Left hindlimb (tissue), 1 donor: ENCODE measurements around the gene NCOA7.
"Not testable (repeated sequence)": the region's sequence is repeated elsewhere in the genome, so short reads cannot be mapped to it uniquely, and the experiment has no call there.

ENCODE experiments used
- DNase-seq: peaks from one replicate; pipeline ENCODE4 v3.0.0-alpha.2; 2018

Gene NCOA7

GRCh38 chr6:125953502-125953875 lies 162.7 kb downstream of the NCOA7 start:
- DNase-seq: no peak

DNA sequence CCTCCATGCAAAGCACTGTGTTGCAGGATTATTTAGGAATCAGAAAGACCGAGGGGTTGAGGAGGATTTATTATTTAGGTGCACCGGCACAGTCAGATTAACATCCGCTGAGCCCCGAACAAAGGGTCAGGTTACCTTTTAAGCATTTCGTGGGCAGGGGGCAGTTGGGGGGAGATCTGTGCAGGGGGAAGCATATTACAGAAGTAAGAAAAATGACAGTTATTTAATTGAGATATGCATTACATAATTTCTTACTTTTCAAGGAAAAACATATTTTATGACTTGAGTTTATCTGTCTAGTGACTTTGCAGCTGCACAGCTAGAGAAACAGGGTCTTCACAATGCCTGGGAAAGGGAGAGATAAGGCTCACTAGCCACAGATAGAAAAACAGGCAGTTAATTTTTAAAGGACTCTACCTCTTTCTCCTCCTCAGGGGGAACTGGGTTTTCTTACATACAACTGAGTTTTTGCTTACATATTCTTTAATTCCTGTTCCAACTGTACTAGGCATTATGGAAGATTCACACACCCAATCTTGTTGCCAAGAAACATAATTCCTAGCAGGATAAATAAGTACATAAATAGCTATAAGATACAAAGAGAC lies 164.1 kb downstream of the NCOA7 start:
- DNase-seq: no peak

DNA sequence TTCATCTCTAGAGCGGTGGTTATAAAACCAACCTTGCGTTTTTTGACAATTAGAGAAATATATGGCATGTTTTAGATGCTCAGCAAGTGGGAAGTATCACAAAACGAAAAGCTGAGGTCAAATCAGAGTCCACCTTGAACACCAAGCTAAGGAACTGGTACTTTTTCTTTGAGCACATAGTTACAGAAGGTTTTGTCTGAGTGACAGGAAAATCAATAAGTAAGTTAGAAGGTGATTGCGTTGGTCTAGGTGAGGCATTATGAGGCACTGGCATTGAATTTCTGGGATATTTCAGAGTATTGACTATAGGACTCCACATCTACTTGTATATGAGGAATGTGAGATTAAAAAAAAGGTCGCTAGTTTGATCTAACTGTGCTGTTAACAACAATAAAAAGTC lies 165.2 kb downstream of the NCOA7 start:
- no peak for DNase-seq

DNA sequence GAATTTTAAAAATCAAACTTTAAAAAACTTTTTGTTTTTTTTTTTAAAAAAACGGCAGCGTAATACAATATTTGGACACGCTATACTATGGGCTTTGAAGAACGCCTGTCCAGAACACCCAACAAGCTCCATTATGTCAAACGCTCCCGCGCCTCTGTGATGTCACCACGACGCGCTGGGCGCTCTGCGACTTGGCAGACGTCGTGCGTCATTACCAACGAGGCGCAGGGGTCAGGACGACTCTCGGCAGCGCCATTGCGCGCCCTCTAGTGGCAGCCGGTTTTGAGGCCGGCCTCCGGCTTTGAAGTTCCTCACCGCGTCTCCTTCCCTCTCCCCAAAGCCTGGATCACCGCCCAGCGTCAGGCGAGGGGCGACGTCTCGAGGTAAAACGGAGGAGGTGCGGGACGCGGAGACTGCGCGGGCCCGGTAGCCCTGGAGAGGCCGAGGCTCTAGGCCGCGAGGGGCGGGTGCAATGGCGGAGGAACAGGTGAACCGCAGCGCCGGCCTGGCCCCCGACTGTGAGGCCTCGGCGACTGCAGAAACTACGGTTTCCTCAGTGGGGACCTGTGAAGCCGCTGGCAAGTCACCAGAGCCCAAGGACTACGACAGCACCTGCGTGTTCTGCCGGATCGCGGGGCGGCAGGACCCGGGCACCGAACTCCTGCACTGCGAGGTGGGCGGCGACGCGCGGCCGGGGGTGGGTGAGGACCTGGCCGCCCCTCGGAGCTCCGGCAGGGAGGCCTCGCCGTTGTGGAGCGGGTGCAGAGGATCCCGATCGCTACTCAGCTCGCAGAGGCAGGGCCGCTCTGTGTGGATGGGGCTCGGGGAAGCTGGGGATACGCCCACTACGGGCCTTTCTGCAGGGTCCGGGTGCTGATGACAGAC lies 166.0 kb downstream of the NCOA7 start, which contains the start of gene HINT3:
Gene HINT3 (plus strand): TSS at position 265 of the 885 bp plus-strand sequence. CDS start 208 bp downstream, at position 473.
- DNase-seq: peak; percentile 96

GRCh38 chr6:125957391-125957693 lies 166.6 kb downstream of the NCOA7 start:
- DNase-seq: no peak

- no peak for DNase-seq
Observed at GRCh38 chr6:125957845-125958244, 167.1 kb downstream of the NCOA7 start.

- no peak for DNase-seq
Observed at GRCh38 chr6:125959041-125959440, 168.3 kb downstream of the NCOA7 start.

DNA sequence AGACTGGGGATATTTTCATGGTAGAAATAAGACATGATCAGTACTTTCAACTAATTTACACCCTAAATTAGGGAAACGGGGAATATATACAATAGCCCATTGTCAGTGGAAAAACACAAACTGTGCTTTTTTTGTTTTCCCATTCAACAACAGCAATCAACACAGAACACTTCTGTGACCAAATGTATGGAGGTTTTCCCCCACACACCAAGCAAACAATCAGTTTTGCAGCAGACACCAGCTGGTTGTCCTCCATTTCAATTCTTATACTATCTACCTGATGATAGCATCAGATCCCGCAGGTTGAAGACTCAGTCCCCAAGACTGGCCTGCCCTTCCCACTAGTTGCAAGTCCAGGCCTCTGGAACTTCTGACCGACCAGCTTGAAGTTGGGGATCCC lies 170.4 kb downstream of the NCOA7 start:
- no peak for DNase-seq

DNA sequence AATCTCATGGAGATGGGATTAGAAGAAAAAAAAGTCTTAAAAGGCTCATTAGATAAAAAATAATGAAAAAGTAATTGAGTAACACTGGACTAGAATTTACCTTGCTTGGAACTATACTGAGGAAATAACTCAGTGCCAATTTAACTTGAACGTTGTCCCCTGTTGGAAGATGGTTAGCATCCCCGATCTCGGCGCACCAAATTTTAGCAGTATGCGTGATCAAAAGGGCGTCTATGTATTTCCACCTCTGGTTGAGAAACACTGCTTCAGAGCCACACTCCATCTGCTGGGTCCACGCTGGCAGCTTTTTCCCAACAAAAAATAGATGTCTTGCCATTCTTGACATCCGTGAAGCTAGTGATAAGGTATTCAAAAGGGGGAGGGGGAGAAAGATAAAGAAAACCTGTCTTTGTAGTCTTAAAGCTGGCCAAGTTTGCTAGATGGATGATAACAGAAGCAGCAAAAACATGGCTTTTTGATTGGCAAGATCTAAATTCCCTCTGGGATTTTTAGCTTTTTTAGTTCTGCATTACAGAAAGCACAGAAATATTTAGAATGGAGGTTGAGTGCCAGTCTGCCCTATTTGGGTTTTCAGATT lies 172.2 kb downstream of the NCOA7 start:
- DNase-seq: no peak

GRCh38 chr6:125963817-125964216 lies 173.1 kb downstream of the NCOA7 start:
- DNase-seq: no peak

DNA sequence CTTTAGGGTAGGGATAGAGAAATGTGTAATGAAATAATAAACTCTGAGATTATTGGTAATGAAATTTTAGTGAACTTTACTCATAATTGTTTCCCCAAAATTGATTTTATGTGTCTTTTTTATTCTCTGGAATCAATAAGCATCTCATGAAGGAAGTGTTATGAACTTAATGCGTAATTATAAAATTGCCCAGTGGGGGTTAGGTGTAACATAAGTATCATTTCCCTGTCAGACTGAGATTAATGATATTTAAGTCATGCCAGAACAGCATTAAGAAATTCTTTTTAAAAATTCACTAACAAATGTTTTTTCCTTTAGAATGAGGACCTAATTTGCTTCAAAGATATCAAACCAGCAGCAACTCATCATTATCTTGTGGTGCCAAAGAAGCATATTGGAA lies 175.8 kb downstream of the NCOA7 start:
- no peak for DNase-seq

GRCh38 chr6:125968493-125968892 lies 177.7 kb downstream of the NCOA7 start:
- no peak for DNase-seq

DNA sequence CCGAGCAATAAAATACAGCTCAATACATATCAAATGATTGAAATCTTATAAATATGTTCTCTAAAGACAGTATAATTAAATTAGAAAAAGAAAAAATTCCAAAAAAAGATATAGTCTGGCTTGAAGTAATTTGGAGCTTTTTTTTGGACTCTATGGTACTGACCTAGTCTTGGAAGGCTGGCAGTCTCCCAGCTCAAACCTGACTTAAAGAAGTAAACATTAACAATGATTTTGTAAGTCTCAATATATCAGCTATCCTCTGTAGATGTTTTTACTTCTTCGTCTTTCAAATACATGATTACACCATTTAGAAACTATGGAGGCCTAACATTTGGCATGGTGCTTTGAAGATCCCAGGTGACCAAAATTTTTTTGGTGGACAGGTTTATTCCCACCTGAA lies 180.0 kb downstream of the NCOA7 start:
- no peak for DNase-seq

- not testable (repeated sequence) for DNase-seq
Observed at GRCh38 chr6:125972478-125972877, 181.7 kb downstream of the NCOA7 start.

DNA sequence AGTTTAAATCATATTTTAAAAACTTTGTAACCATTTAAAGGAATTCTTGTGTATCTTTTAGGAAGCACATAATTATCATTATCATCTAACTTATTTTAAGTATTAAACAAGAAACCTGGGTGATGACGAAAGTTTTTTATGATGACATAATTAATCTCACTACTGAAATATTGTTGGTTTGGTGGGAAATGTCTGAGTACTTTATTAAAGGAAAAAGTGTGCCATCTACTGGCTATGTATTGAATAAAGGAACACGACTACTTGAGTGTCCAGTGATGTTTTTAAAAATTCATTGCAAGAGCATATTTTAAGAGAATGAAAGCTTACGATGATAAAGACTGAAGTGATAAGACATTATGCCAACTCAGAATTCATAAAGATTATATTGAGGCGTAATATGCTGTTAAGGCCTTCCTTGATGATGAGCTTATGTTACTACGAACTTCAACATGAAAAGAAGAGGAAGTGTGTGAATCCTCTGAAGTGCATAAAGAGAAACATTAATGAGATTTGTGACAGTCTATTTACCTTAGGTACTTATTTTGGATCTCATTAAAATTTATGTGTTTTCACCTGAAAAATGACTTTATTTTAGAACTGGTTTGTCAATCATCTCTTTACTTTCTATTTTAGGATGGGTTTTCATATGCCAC lies 183.6 kb downstream of the NCOA7 start:
- DNase-seq: no peak

- DNase-seq: no peak
Observed at GRCh38 chr6:125979101-125979500, 188.3 kb downstream of the NCOA7 start.
